Activated CD8-positive, alpha-beta memory T cell treated with anti-CD3 and anti-CD28 coated beads, Interleukin-2, amount 50 U/mL, for 4 hours (primary cell): ENCODE data around the gene NECAB2.

Source experiments
- DNase-seq: peaks from one replicate; pipeline ENCODE4 v3.0.0-alpha.2; 2020

Gene NECAB2

GRCh38 chr16:84029297-84030047, 61.4 kb downstream of the NECAB2 start:
- DNase-seq = no peak

- no peak for DNase-seq
Observed at GRCh38 chr16:84031556-84031955, 63.5 kb downstream of the NECAB2 start.

- no peak for DNase-seq
Observed at GRCh38 chr16:84032458-84033178, 64.6 kb downstream of the NECAB2 start.

GRCh38 chr16:84033251-84034195, 65.5 kb downstream of the NECAB2 start:
- DNase-seq = no peak

- no peak for DNase-seq
Observed at GRCh38 chr16:84034516-84034915, 66.5 kb downstream of the NECAB2 start.

DNA sequence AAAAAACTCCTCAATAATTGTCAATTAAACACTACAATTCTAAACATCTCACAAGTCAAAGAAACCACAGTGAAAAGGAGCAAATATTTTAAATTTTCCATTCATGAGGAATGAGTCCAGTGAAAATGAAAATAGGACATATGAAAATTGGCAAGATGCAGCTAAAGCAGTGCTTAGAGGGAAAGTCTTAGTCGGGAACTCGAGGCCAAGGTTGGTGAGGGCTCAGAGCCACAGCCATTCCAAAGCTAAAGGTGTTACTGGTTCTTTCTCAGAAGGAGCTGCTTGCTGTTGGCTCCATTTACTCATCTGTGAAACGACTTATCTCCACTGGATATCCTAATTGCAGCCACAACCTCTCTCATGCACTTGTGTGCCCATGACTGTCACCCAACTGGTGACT, 68.1 kb downstream of the NECAB2 start:
- DNase-seq = no peak

DNA sequence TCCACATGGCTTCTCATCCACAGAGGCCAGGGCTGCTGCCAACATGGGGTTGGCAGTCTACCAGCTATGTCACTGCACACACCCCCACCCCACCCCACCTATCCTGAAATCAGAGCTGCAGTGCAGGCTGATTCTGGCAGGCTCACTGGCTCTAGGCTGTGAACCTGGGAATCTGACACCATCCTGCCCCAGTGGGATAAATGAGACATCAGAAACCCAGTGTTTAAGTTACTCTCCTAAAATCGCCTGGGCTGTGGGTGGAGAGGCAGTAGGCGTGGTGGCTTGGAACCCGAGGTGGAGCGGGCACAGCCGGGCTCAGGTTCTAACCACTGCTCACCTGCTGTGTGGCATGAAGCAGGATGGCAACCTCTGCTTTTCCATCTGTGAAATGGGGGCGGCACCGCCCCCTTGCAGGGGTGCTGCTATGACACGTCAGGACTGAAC, 69.0 kb downstream of the NECAB2 start:
- no peak for DNase-seq

GRCh38 chr16:84038469-84038868, 70.4 kb downstream of the NECAB2 start:
- no peak for DNase-seq

- no peak for DNase-seq
Observed at GRCh38 chr16:84039696-84040095, 71.7 kb downstream of the NECAB2 start.

GRCh38 chr16:84040226-84040822, 72.3 kb downstream of the NECAB2 start:
- DNase-seq = no peak

DNA sequence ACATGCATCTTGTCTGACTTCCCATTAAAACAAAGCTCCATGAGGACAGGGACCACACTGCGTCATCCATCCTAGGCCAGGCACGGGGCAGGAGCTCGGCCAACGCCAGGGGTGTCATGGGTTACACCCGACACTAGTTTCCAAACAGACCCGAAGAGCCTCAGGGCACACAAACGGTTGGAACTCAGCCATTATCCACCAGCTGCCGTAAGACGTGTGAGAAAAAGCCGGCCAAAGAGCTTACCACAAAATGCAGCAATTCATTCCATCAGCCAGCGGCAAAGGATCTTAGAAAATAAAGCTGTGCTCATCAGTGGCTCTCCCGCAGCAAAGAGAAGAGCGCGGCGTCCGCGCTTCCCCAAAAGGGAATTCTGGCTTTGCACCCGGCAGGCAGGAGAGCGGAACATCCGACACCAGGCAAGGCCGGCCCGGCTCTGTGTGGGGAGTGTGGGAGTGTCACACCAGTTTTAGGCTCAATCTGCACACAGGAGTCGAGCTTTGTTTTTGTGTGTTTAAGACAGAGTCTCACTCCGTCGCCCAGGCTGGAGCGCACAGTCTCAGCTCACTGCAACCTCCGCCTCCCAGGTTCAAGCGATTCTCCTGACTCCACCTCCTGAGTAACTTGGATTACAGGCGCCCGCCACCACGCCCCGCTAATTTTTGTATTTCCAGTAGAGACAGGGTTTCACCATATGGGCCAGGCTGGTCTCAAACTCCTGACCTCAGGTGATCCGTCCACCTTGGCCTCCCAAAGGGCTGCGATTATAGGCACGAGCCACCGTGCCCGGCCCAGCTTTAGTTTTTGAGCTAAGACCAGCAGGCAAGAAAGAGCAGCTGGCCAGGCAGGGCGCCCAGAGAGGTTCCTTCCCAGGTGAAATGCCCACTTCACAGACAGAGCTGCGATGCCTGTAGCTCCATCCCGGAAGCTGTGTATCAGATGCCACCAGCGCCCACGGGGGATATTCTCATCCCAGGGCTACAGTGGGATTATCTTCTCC, 73.1 kb downstream of the NECAB2 start:
- no peak for DNase-seq

DNA sequence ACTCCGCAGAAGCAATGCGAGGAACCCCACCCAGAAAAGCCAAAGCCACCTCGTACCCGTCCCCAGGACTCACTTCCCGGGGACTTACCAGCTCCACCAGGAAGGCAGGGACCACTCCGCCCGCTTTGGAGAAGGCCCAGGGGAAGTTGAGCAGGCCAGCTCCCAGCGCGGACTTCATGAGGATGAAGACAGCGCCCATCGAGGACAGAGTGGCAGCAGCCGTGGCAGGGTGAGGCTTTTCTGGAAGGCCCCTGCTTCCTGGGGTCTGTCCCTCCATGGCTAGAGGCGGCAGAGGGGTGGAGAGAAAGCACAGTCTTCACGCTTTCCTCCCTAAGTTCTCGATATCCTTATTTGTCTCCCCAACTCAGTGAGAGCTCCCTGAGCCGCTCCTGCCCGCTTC, 73.8 kb downstream of the NECAB2 start:
- DNase-seq = no peak

DNA sequence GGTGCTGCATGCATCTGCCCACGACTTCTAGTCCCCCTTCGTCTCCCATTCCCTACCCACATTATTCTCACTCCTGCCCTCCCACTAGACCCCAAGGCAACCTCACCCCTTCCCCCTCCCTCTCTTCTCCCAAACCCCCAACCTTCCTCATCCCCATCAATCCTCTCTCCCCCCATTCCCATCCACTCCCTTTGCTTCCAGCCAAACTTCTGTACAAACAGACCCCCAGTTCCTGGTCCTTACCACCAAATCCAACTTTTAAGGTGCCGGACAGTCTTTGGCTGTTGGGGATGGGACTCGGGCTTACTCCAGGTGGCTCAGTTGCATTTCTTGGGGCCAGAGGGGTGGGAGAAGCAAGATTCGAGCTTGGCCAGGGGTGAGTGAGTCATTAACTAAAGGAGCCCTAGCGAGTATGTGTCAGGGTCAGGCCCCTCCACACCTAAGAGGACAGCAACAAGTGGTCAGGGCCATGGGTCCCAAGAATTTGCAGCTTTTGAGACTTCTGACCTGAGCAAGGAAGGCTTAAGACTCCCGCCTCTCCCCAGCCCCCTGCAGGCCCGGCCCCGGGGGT, 74.3 kb downstream of the NECAB2 start, which contains the start of gene SLC38A8:
Gene SLC38A8 (minus strand): TSS at position 488 of the 571 bp plus-strand sequence. CDS start 638 bp downstream, outside the sequence.
- no peak for DNase-seq

- no peak for DNase-seq
Observed at GRCh38 chr16:84042879-84043485, 74.9 kb downstream of the NECAB2 start.

DNA sequence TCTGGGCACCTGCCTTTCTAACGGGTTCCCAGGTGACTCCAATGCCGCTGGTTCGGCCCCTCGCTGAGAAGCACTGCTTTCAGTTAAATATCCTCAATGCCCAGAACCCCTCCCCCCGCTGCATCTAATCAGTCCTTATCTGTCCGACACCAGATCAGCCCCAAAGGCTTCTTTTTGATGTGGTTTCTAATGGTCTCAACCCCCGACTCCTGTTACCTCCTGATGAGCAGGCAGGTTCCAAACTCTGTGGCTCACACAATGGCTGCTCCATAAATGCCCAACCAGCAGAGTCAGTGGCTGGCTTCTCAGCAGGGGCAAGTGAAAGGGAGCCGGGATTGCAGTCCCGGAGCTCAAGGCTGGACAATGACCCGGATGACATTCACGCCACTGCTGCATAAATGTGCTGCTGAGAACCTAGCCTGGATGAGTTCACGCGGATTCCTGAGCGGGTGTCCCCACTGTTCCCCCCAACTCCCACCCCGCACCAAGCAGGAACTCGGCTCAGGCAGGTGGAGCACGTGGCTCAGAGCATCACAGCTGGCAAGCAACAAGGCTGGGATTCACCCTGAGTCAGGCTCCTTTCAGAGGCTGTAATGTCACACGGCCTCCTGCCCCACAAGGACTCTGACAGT, 75.6 kb downstream of the NECAB2 start:
- no peak for DNase-seq

DNA sequence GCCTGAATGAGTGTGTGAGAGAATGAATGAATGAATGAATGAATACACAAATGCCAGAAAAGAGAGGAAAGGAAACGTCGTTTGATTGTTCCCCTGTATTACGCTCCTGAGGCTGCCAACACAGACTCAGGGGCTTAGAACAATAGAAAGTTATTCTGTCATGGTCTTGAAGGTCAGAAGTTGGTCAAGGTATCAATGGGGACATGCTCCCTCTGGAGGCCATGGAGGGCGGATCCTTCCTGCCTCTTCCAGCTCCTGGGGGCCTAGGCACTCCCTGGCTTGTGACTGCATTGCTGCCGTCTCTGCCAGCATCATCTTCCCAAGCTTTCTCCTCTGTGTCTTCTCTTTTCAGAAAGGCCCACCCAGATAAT, 76.1 kb downstream of the NECAB2 start:
- no peak for DNase-seq

GRCh38 chr16:84045001-84045817, 77.2 kb downstream of the NECAB2 start:
- no peak for DNase-seq

DNA sequence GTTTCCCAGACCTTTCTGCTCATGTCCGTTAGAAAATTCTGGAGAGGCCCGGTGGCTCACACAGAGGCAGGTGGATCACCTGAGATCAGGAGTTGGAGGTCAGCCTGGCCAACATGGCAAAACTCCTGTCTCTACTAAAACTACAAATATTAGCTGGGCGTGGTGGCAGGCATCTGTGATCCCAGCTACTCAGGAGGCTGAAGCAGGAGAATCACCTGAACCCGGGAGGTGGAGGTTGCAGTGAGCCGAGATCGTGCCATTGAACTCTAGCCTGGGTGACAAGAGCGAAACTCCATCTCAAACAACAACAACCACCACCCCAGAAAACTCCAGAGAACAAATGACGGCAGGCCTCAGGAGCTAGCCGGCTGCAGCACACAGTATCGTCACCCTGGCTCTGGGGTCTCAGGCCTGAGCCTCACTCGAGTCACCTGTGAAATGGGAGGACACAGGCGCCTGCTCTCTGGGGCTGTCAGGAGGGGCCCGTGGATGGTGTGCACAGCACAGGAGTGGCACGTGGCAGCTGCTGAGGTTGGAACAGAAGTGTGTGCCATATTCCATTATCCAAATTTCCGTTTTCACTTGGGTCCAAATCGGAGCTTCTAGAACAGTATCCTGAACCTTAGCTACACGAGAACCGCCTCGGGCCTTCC, 77.9 kb downstream of the NECAB2 start:
- DNase-seq = no peak

DNA sequence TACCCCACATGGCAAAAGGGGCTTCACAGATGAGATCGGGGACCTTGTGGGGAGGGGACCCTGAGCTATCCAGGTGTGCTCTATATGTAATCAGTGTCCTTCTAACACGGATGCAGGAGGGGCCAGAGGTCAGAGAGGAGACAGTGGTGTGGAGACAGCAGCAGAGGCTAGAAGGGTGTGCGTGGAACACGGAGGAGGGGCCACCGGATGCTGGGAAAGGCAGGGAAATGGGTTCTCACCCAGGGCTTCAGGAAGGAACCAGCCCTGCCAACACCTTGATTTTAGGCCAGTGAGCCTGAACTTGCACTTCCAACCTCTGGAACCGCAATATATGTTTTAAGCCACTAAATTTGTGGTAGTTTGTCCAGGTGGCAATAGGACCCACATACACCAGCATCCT, 79.2 kb downstream of the NECAB2 start:
- no peak for DNase-seq
